GM12874 (cell line): ENCODE data around the gene GPR132.
A peak's percentile ranks its signal among the peaks of the same experiment; 100 is the strongest.

Experiments used
- TF ChIP-seq, protein P1 (sequence below): IDR thresholded peaks from 2 replicates; pipeline ENCODE4 v1.5.1; 2011; ENCODE audit warnings: low read depth, mild to moderate bottlenecking, control low read depth, low read length, moderate library complexity; ENCODE audit not compliant: insufficient read depth

GPR132 gene

DNA sequence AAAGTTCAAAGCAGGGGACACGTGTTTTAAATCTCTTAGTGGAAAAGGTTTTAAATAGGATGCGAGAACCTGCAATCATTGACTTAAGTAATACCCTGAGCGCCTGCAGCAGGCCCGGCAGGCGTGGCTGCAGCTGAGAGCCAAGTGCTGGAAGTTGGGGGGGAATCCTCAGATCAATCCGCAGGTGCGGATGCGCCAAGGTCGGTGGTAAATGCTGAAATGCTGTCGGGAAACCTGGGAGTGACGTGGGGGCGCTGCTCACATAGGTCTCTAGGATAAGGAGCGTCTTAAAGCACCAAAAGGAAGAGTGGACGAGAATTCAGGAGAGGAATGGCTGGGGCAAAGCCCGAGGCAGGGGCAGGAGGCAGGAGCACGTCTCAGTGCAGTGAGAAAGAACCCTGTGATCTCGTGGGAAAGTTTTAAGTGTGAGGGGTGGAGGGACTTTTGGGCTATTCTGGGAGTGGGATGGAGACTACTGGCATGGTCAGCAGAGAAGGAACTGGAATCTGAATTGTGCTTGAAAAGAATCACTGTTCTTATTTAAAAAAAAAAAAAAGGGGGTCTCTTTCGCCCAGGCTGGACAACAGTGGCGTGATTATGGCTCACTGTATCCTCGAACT is 43.5 kb downstream of the GPR132 start:
- TF ChIP-seq, protein P1, sequence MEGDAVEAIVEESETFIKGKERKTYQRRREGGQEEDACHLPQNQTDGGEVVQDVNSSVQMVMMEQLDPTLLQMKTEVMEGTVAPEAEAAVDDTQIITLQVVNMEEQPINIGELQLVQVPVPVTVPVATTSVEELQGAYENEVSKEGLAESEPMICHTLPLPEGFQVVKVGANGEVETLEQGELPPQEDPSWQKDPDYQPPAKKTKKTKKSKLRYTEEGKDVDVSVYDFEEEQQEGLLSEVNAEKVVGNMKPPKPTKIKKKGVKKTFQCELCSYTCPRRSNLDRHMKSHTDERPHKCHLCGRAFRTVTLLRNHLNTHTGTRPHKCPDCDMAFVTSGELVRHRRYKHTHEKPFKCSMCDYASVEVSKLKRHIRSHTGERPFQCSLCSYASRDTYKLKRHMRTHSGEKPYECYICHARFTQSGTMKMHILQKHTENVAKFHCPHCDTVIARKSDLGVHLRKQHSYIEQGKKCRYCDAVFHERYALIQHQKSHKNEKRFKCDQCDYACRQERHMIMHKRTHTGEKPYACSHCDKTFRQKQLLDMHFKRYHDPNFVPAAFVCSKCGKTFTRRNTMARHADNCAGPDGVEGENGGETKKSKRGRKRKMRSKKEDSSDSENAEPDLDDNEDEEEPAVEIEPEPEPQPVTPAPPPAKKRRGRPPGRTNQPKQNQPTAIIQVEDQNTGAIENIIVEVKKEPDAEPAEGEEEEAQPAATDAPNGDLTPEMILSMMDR, result peak; percentile 10; the same call in 1 of the 2 replicates

DNA sequence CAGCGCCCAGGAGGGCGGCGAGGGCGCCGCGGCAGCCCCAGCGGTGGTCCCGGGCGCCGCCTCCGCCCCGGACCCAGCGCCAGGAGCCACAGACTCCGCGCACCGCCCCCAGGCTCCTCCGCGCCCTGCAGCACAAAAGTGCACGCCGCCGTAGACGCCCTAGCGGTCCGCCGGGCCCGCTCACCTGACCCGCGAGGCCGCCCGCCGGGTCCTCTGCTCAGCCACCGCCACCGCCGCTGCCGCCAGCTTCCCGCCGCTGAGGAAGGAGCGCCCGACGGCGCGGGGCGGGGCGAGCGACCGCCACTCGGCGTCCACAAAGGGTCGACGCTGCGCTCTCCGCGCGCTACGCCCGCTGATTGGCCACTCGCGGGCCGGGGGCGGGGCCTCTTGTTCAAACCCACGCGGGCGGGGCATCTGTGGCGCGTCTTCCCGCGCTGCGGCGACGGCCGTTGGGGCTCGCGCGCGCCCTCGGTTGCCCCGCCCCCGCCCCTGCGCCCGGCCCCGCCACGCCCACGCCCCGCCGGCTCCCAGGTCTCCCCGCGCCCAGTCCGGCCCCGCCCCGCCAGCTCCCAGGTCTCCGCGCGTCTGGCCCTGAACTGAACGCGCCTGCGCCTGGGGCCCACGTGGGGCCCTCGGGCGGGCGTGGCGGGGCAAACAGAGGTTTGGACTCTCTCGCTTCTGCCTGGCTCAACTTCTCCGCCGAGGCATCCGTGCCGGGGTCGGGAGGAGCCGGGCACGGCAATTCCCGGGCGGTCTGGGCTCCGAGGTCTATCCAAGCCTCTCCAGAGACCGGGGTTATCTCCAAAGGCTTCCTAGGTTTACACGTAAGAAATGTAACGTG is 44.2 kb downstream of the GPR132 start, which contains the start of gene CDCA4:
TSS of gene CDCA4 (minus strand) at position 269 of the 841 bp plus-strand sequence. CDS start 9,154 bp downstream, outside the sequence.
- TF ChIP-seq, protein P1, result no peak

DNA sequence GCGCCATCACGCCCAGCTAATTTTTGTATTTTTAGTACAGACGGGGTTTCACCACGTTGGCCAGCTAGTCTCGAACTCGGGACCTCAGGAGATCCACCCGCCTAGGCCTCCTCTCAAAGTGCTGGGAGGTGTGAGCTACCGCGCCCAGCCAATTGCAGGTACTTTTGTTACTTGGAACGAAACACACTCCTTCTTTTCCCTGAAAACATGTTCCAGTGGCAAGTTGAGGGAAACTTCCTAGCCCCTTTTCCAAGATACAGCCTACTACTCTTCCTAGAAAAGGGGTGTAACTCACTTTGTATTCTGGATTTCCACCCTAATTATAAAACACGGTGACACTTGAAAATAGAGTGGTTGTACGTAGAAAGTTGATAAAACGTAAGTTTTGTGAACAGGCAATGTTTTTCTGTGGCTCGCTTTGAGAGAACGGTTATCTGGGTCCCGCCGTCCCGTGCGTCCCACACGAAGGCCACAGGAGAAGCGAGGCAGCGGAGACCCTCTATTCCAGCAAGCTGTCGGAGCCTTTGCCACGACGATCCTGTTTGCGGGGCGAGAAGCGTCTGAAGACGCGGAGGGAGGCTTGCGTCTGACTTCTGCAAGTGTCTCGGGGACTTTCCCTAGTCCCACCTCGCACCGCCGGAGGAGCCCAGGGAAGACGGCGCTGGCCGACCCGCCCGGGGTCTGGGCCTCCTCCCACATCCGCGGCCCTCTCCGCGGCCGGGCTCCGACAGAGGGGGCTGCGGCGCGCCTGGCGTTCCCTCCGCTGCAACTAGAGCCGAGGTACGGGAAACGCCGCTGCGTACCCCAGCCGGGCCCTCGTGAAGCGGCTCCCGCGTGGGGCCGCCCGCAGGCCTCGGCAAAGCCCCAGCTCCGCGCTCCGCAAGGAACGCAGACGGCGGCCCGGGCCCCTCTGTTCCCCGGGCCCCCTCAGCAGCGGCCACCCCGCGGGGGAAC is 45.1 kb downstream of the GPR132 start:
- TF ChIP-seq, protein P1, result no peak

DNA sequence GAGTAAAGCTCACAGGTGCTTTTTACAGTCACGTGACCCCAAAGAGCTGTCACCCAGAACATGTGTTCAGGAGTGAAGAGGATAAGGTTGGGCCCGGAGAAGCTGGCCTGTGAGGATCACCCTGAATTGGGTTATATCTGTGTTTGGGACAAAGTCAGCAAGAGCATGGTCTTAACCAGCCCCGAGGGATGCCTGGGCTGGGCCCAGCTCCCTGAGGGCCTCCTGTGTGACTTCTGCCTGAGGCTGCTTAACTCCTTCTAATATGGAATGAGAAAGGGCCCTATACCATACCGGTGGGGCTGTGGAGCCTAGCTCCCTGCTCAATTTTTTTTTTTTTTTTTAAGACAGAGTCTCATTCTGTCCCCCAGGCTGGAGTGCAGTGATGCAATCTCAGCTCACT is 46.8 kb downstream of the GPR132 start:
- TF ChIP-seq, protein P1, result no peak

DNA sequence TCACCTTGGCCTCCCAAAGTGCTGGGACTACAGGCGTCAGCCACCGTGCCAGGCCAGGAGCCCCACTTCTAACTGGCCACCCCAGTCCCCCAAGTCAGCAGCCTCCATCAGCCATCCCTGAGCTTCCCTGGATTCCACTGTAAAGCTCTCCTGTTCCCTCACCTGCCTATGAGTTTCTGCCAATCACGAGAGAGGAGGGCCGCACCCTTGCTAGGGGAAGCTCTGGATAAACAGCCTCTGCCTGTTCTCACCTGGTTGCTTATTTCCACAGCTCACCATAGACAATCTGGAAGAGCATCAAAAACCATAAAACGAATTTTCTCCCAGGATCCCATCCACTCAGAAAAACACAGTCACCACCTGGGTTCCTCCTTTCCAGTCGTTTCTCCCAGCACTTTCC is 49.3 kb downstream of the GPR132 start:
- TF ChIP-seq, protein P1, result no peak

DNA sequence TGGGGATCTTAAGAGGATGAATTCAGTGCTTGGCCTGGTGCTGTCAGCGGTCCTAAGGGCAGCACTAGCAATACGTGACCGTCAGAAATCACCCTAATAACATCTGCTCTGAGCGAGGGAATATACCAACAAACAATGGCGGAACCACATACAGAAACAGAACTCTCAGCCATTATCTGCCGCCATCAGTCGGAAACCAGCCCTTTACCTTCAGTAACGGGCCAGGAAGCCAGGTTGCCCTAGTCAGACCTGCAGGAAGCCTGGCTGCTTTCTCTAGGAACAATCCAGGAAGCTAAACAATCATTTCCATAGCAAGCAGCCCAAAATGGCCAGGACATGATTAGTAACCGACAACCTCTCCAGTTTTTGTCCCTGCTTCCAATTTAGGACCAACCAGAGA is 50.0 kb downstream of the GPR132 start:
- TF ChIP-seq, protein P1, result no peak
